Measurements from ENCODE around the gene TMEM106C. TPM values are rescaled to one million over a fixed set of nuclear protein-coding genes. Genes with fewer than 3 reads are reported as not detected.

TMEM106C gene
- total and polyA plus RNA-seq, 4 donors, result 16.2 to 57.8 (median 25.2) TPM

- TF ChIP-seq FOXA1 (IDR thresholded peaks at IDR 0.05) (no peak), HNF4G (IDR thresholded peaks at IDR 0.05) (no peak), ZBTB33 (IDR thresholded peaks at IDR 0.05) (no peak), NR2F2 (IDR thresholded peaks at IDR 0.05) (no peak), MAX (IDR thresholded peaks at IDR 0.05) (no peak), RXRA (IDR thresholded peaks at IDR 0.05) (no peak), SP1 (IDR thresholded peaks at IDR 0.05) (no peak), JUND (IDR thresholded peaks at IDR 0.05) (no peak), YY1 (IDR thresholded peaks at IDR 0.05) (no peak)
- TF ChIP-seq, protein P1, sequence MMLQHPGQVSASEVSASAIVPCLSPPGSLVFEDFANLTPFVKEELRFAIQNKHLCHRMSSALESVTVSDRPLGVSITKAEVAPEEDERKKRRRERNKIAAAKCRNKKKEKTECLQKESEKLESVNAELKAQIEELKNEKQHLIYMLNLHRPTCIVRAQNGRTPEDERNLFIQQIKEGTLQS (IDR thresholded peaks at IDR 0.05), result no peak
- TF ChIP-seq, protein P2, sequence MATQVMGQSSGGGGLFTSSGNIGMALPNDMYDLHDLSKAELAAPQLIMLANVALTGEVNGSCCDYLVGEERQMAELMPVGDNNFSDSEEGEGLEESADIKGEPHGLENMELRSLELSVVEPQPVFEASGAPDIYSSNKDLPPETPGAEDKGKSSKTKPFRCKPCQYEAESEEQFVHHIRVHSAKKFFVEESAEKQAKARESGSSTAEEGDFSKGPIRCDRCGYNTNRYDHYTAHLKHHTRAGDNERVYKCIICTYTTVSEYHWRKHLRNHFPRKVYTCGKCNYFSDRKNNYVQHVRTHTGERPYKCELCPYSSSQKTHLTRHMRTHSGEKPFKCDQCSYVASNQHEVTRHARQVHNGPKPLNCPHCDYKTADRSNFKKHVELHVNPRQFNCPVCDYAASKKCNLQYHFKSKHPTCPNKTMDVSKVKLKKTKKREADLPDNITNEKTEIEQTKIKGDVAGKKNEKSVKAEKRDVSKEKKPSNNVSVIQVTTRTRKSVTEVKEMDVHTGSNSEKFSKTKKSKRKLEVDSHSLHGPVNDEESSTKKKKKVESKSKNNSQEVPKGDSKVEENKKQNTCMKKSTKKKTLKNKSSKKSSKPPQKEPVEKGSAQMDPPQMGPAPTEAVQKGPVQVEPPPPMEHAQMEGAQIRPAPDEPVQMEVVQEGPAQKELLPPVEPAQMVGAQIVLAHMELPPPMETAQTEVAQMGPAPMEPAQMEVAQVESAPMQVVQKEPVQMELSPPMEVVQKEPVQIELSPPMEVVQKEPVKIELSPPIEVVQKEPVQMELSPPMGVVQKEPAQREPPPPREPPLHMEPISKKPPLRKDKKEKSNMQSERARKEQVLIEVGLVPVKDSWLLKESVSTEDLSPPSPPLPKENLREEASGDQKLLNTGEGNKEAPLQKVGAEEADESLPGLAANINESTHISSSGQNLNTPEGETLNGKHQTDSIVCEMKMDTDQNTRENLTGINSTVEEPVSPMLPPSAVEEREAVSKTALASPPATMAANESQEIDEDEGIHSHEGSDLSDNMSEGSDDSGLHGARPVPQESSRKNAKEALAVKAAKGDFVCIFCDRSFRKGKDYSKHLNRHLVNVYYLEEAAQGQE (IDR thresholded peaks at IDR 0.05), result no peak
- Histone ChIP-seq H3K27me3 (ENCODE audit: control insufficient read depth in 4 of 4, insufficient read depth in 4 of 4, low read length in 3 of 4) (no peaks in the 10 kb centered on the region), H3K4me1 (ENCODE audit: control insufficient read depth in 4 of 4, insufficient read depth in 4 of 4, low read length in 3 of 4) (no peaks in the 10 kb centered on the region), H3K9me3 (ENCODE audit: control insufficient read depth in 4 of 4, low read length in 3 of 4) (no peaks in the 10 kb centered on the region), H3K36me3 (ENCODE audit: control insufficient read depth in 4 of 4, insufficient read depth in 3 of 4, low read depth in 1 of 4, low read length in 3 of 4) (no peaks in the 10 kb centered on the region), H3K27ac (ENCODE audit: low read depth in 1 of 2, low read length in 2 of 2) (no peak overlapping the region), H3K9ac (ENCODE audit: low read depth in 1 of 2, low read length in 2 of 2) (no peak overlapping the region), H3K4me3 (ENCODE audit: low read depth in 1 of 3, low read length in 3 of 3) (no peak overlapping the region)
- DNase-seq (ENCODE audit: low spot score), result no peak
- WGBS, result 75% methylated on average over 20 of the region's 20 CpGs
Measured at GRCh38 chr12:47981496-47982260, 18.3 kb downstream of the TMEM106C start.

- Histone ChIP-seq H3K4me3 (ENCODE audit: low read depth in 1 of 3, low read length in 3 of 3) (no peak overlapping the region), H3K27me3 (ENCODE audit: control insufficient read depth in 4 of 4, insufficient read depth in 4 of 4, low read length in 3 of 4) (no peaks in the 10 kb centered on the region), H3K27ac (ENCODE audit: low read depth in 1 of 2, low read length in 2 of 2) (no peak overlapping the region), H3K36me3 (ENCODE audit: control insufficient read depth in 4 of 4, insufficient read depth in 3 of 4, low read depth in 1 of 4, low read length in 3 of 4) (no peaks in the 10 kb centered on the region), H3K9ac (ENCODE audit: low read depth in 1 of 2, low read length in 2 of 2) (no peak overlapping the region), H3K4me1 (ENCODE audit: control insufficient read depth in 4 of 4, insufficient read depth in 4 of 4, low read length in 3 of 4) (no peaks in the 10 kb centered on the region), H3K9me3 (ENCODE audit: control insufficient read depth in 4 of 4, low read length in 3 of 4) (no peaks in the 10 kb centered on the region)
- DNase-seq (ENCODE audit: low spot score), result no peak
- 76% methylated on average over 5 of the region's 5 CpGs for WGBS
- TF ChIP-seq RAD21 (IDR thresholded peaks at IDR 0.05) (no peak), TAF1 (conservative IDR thresholded peaks at IDR 0.05) (no peak), SP1 (IDR thresholded peaks at IDR 0.05) (no peak), ZBTB33 (IDR thresholded peaks at IDR 0.05) (no peak), YY1 (IDR thresholded peaks at IDR 0.05) (no peak)
Measured at GRCh38 chr12:47982311-47982710, 18.9 kb downstream of the TMEM106C start.

Data from liver (tissue), 9 donors.